Subcutaneous abdominal adipose tissue (tissue), 5 donors: ENCODE measurements around the gene SYT3.

Experiments
- H3K27ac ChIP-seq: one replicate; pipeline ENCODE4 v1.7.0; 2013; ENCODE audit warnings: low read depth, mild to moderate bottlenecking, inconsistent platforms, low read length, moderate library complexity
- H3K27me3 ChIP-seq, 5 donors: one replicate each; pipeline ENCODE4 v1.7.0; 2013; ENCODE audit warnings: low read length in 5 of 5, inconsistent platforms in 1 of 5; ENCODE audit not compliant: control insufficient read depth in 5 of 5, insufficient read depth in 4 of 5
- H3K36me3 ChIP-seq, 5 donors: one replicate each; pipeline ENCODE4 v1.7.0; 2013; ENCODE audit warnings: low read length in 5 of 5; ENCODE audit not compliant: control insufficient read depth in 5 of 5, insufficient read depth in 5 of 5
- H3K4me1 ChIP-seq, 5 donors: one replicate each; pipeline ENCODE4 v1.7.0; 2013; ENCODE audit warnings: low read length in 5 of 5, mild to moderate bottlenecking in 3 of 5, moderate library complexity in 1 of 5; ENCODE audit not compliant: control insufficient read depth in 5 of 5, insufficient read depth in 5 of 5
- H3K4me3 ChIP-seq, 5 donors: one replicate each; pipeline ENCODE4 v1.7.0; 2013; ENCODE audit warnings: low read length in 5 of 5, low read depth in 1 of 5
- H3K9ac ChIP-seq, 5 donors: one replicate each; pipeline ENCODE4 v1.7.0; 2013; ENCODE audit warnings: low read length in 5 of 5, mild to moderate bottlenecking in 4 of 5, moderate library complexity in 3 of 5
- H3K9me3 ChIP-seq, 5 donors: one replicate each; pipeline ENCODE4 v1.7.0; 2013; ENCODE audit warnings: low read length in 5 of 5; ENCODE audit not compliant: control insufficient read depth in 5 of 5
- donor health status: healthy.
- donor health status: healthy.
- donor health status: healthy.
- donor health status: healthy.
- donor health status: healthy.

The SYT3 gene

GRCh38 chr19:50636317-50637085 is 3.2 kb downstream of the SYT3 start:
- Histone ChIP-seq H3K27me3 (peaks cover 19 to 48% (median 40%) of the 10 kb centered on the region in 5 donors), H3K4me1 (peaks cover 0 to 11% (median 4%) of the 10 kb centered on the region in 5 donors), H3K27ac (no peak overlapping the region), H3K36me3 (no peaks in the 10 kb centered on the region), H3K4me3 (no peak overlapping the region), H3K9ac (no peak overlapping the region), H3K9me3 (peaks cover 14 to 35% (median 33%) of the 10 kb centered on the region in 5 donors)

GRCh38 chr19:50633973-50634372 is 5.7 kb downstream of the SYT3 start:
- Histone ChIP-seq H3K27ac (no peak overlapping the region), H3K36me3 (no peaks in the 10 kb centered on the region), H3K9ac (no peak overlapping the region), H3K27me3 (peaks cover 11 to 39% (median 34%) of the 10 kb centered on the region in 5 donors), H3K9me3 (peaks cover 14 to 35% (median 33%) of the 10 kb centered on the region in 5 donors), H3K4me1 (peaks cover 0 to 2% (median 0%) of the 10 kb centered on the region in 5 donors), H3K4me3 (peak overlapping the region in 2 of 5 donors; percentile 40 to 46)

GRCh38 chr19:50633359-50633758 is 6.3 kb downstream of the SYT3 start:
- Histone ChIP-seq H3K27me3 (peaks cover 6 to 33% (median 28%) of the 10 kb centered on the region in 5 donors), H3K27ac (no peak overlapping the region), H3K9ac (no peak overlapping the region), H3K9me3 (peaks cover 14 to 35% (median 33%) of the 10 kb centered on the region in 5 donors), H3K4me1 (no peaks in the 10 kb centered on the region), H3K36me3 (no peaks in the 10 kb centered on the region), H3K4me3 (peak overlapping the region in 1 of 5 donors; percentile 46)

GRCh38 chr19:50632151-50632835 is 7.4 kb downstream of the SYT3 start:
- Histone ChIP-seq H3K27me3 (peaks cover 0 to 22% (median 18%) of the 10 kb centered on the region in 5 donors), H3K36me3 (no peaks in the 10 kb centered on the region), H3K4me1 (no peaks in the 10 kb centered on the region), H3K4me3 (no peak overlapping the region), H3K27ac (no peak overlapping the region), H3K9me3 (peaks cover 14 to 35% (median 33%) of the 10 kb centered on the region in 5 donors), H3K9ac (no peak overlapping the region)

GRCh38 chr19:50629801-50630200 is 9.9 kb downstream of the SYT3 start:
- Histone ChIP-seq H3K27me3 (peaks cover 0 to 10% (median 5%) of the 10 kb centered on the region in 5 donors), H3K4me3 (no peak overlapping the region), H3K4me1 (no peaks in the 10 kb centered on the region), H3K9me3 (peaks cover 11 to 26% (median 25%) of the 10 kb centered on the region in 5 donors), H3K36me3 (no peaks in the 10 kb centered on the region), H3K9ac (no peak overlapping the region), H3K27ac (no peak overlapping the region)

GRCh38 chr19:50629194-50629593 is 10.5 kb downstream of the SYT3 start:
- H3K27ac ChIP-seq, result no peak overlapping the region
- H3K36me3 ChIP-seq, result no peaks in the 10 kb centered on the region
- H3K4me1 ChIP-seq, result no peaks in the 10 kb centered on the region
- peaks cover 0 to 10% (median 5%) of the 10 kb centered on the region in 5 donors for H3K27me3 ChIP-seq
- peaks cover 9 to 20% (median 19%) of the 10 kb centered on the region in 5 donors for H3K9me3 ChIP-seq
- H3K9ac ChIP-seq, result no peak overlapping the region
- H3K4me3 ChIP-seq, result no peak overlapping the region

GRCh38 chr19:50628551-50628950 is 11.1 kb downstream of the SYT3 start:
- Histone ChIP-seq H3K4me3 (no peak overlapping the region), H3K36me3 (no peaks in the 10 kb centered on the region), H3K9me3 (peaks cover 3 to 13% (median 13%) of the 10 kb centered on the region in 5 donors), H3K27ac (no peak overlapping the region), H3K27me3 (peaks cover 0 to 10% (median 5%) of the 10 kb centered on the region in 5 donors), H3K4me1 (no peaks in the 10 kb centered on the region), H3K9ac (no peak overlapping the region)

GRCh38 chr19:50628146-50628545 is 11.5 kb downstream of the SYT3 start:
- Histone ChIP-seq H3K36me3 (no peaks in the 10 kb centered on the region), H3K27ac (no peak overlapping the region), H3K4me3 (no peak overlapping the region), H3K27me3 (peaks cover 0 to 10% (median 5%) of the 10 kb centered on the region in 5 donors), H3K9me3 (peaks cover 0 to 9% (median 8%) of the 10 kb centered on the region in 5 donors), H3K9ac (no peak overlapping the region), H3K4me1 (no peaks in the 10 kb centered on the region)

- peaks cover 0 to 10% (median 2%) of the 10 kb centered on the region in 5 donors for H3K27me3 ChIP-seq
- H3K4me1 ChIP-seq, result no peaks in the 10 kb centered on the region
- no peaks in the 10 kb centered on the region for H3K9me3 ChIP-seq
- no peak overlapping the region for H3K4me3 ChIP-seq
- H3K27ac ChIP-seq, result no peak overlapping the region
- no peak overlapping the region for H3K9ac ChIP-seq
- H3K36me3 ChIP-seq, result no peaks in the 10 kb centered on the region
Observed at GRCh38 chr19:50626795-50627194, 12.9 kb downstream of the SYT3 start.

GRCh38 chr19:50626011-50626410 is 13.7 kb downstream of the SYT3 start:
- H3K27me3 ChIP-seq, result peaks cover 0 to 7% (median 2%) of the 10 kb centered on the region in 5 donors

More at GRCh38 chr19:50626011-50626410, 13.7 kb downstream of the SYT3 start:
- H3K4me3 ChIP-seq, result no peak overlapping the region
- no peak overlapping the region for H3K27ac ChIP-seq
- H3K4me1 ChIP-seq, result no peaks in the 10 kb centered on the region
- H3K9me3 ChIP-seq, result no peaks in the 10 kb centered on the region
- no peak overlapping the region for H3K9ac ChIP-seq
- no peaks in the 10 kb centered on the region for H3K36me3 ChIP-seq
